Endothelial cell of umbilical vein (primary cell): ENCODE results near the gene FAM185A. TPM values are rescaled to one million over a fixed set of nuclear protein-coding genes. Genes with fewer than 3 reads are reported as not detected.

Experiments used
- BruUV-seq: library from RNA; stranded (reverse); fragments of 400-500 nt; replicated peaks from 2 replicates; lab custom pipeline; 2021; lab: Mats Ljungman, UMichigan
- CTCF ChIA-PET: fragments of 300-600, 350-600 bp; sonication (Branson Sonifier 250); formaldehyde crosslinking; loops from one replicate; lab custom pipeline; 2021; ENCODE audit warnings: antibody characterized with exemption, inconsistent platforms; lab: Charles Lee
- POLR2A ChIA-PET: fragments of 300-600, 350-600 bp; sonication (Branson Sonifier 250); formaldehyde crosslinking; loops from one replicate; lab custom pipeline; 2021; ENCODE audit warnings: antibody characterized with exemption, inconsistent platforms; lab: Charles Lee
- DNase-seq: peaks from one replicate; pipeline ENCODE4 v3.0.0-alpha.2; 2011; ENCODE audit warnings: low read depth, low spot score
- FAIRE-seq: peaks from 2 replicates; lab custom pipeline; 2011; peaks lifted over from hg19 to GRCh38; lab: Jason Lieb, UNC
- H2AFZ ChIP-seq: 2 replicates; pipeline ENCODE4 v1.6.0; 2012; ENCODE audit warnings: low read depth, low read length, control low read depth, inconsistent platforms
- H3K27ac ChIP-seq: 2 replicates; pipeline ENCODE4 v1.5.1; 2011; ENCODE audit warnings: low read depth, mild to moderate bottlenecking, control low read depth, low read length, moderate library complexity; ENCODE audit not compliant: insufficient read depth
- H3K27me3 ChIP-seq, 2 experiments: 2 replicates each; pipeline versions ENCODE4 v1.6.0 to v1.6.1; 2011; ENCODE audit warnings: low read length in 2 of 2, mixed read lengths in 1 of 2; ENCODE audit not compliant: control insufficient read depth in 2 of 2, insufficient read depth in 2 of 2
- H3K36me3 ChIP-seq, 2 experiments: 2 replicates in 1 of 2; 3 replicates in 1 of 2; pipeline ENCODE4 v1.5.1; 2011; ENCODE audit warnings: low read length in 2 of 2, mild to moderate bottlenecking in 1 of 2, moderate library complexity in 1 of 2; ENCODE audit not compliant: control insufficient read depth in 2 of 2, insufficient read depth in 2 of 2; ENCODE audit errors: extremely low read depth in 1 of 2
- H3K4me1 ChIP-seq: 3 replicates; pipeline ENCODE4 v1.5.1; 2011; ENCODE audit warnings: mild to moderate bottlenecking, low read length; ENCODE audit not compliant: control insufficient read depth, insufficient read depth; ENCODE audit errors: extremely low read depth
- H3K4me2 ChIP-seq: 2 replicates; pipeline ENCODE4 v1.6.1; 2011; ENCODE audit warnings: low read length, control low read depth, mixed read lengths; ENCODE audit not compliant: insufficient read depth
- H3K4me3 ChIP-seq, 3 experiments: fragments of 200-600 bp in 1 of 3; sonication (generic), shearing (Covaris generic) in 1 of 3; replicated peaks in 1 of 3; 2 replicates each; pipeline ENCODE4 v1.5.1; 2011 to 2016; ENCODE audit warnings: control low read depth in 3 of 3, low read length in 3 of 3, mild to moderate bottlenecking in 2 of 3, inconsistent platforms in 1 of 3, low read depth in 1 of 3, moderate library complexity in 1 of 3; ENCODE audit not compliant: insufficient read depth in 1 of 3
- H3K79me2 ChIP-seq: 2 replicates; pipeline ENCODE4 v1.6.0; 2012; ENCODE audit warnings: low read length, inconsistent platforms; ENCODE audit not compliant: control insufficient read depth, insufficient read depth
- H3K9ac ChIP-seq: replicated peaks from 2 replicates; pipeline ENCODE3; 2011; ENCODE audit warnings: low read length, control low read depth; ENCODE audit not compliant: insufficient read depth; ENCODE audit errors: extremely low read depth
- H3K9me1 ChIP-seq: replicated peaks from 3 replicates; pipeline ENCODE4 v1.6.0; 2011; ENCODE audit warnings: mild to moderate bottlenecking, low read length; ENCODE audit not compliant: control insufficient read depth, insufficient read depth; ENCODE audit errors: extremely low read depth
- H3K9me3 ChIP-seq: replicated peaks from 2 replicates; pipeline ENCODE4 v1.5.1; 2012; ENCODE audit warnings: low read length, inconsistent platforms; ENCODE audit not compliant: control insufficient read depth, insufficient read depth
- H4K20me1 ChIP-seq: replicated peaks from 2 replicates; pipeline ENCODE3; 2011; ENCODE audit warnings: mild to moderate bottlenecking, low read length; ENCODE audit not compliant: control insufficient read depth, insufficient read depth; ENCODE audit errors: extremely low read depth
- EZH2 ChIP-seq: IDR thresholded peaks from 2 replicates; pipeline ENCODE4 v1.6.1; 2012; ENCODE audit warnings: borderline replicate concordance, low read depth, mild to moderate bottlenecking, moderate library complexity, low read length, inconsistent platforms; ENCODE audit not compliant: severe bottlenecking
- FOS ChIP-seq: IDR thresholded peaks from 2 replicates; pipeline ENCODE4 v1.6.1; 2011; ENCODE audit warnings: mild to moderate bottlenecking, low read length, moderate library complexity, borderline replicate concordance; ENCODE audit not compliant: insufficient read depth
- GATA2 ChIP-seq: IDR thresholded peaks from 2 replicates; pipeline ENCODE4 v1.7.0; 2011; ENCODE audit warnings: low read depth, mild to moderate bottlenecking, moderate library complexity, mixed read lengths, low read length; ENCODE audit not compliant: insufficient read length, insufficient read depth
- JUN ChIP-seq: IDR thresholded peaks from 2 replicates; pipeline ENCODE4 v1.6.1; 2011; ENCODE audit warnings: borderline replicate concordance, low read depth; ENCODE audit not compliant: insufficient read length, insufficient read depth
- MYC ChIP-seq: IDR thresholded peaks from one replicate; pipeline ENCODE4 v1.6.1; 2011; ENCODE audit warnings: mild to moderate bottlenecking, low read depth, low read length
- POLR2A ChIP-seq: IDR thresholded peaks from 2 replicates; pipeline ENCODE4 v1.6.1; 2012; ENCODE audit warnings: low read depth, mild to moderate bottlenecking, control low read depth, low read length
- POLR2AphosphoS5 ChIP-seq: IDR thresholded peaks from 2 replicates; pipeline ENCODE4 v1.6.1; 2012; ENCODE audit warnings: low read depth, mild to moderate bottlenecking, control low read depth, low read length, moderate library complexity; ENCODE audit not compliant: insufficient read depth
- dilution Hi-C: fragments of 300-500 bp; cut with MboI; formaldehyde crosslinking; loops from one replicate; pipeline ENCODE4 v1.15.0; 2019; ENCODE audit warnings: low sequenced_read_pairs; ENCODE audit not compliant: extremely low pct_ligation_motif_present
- intact Hi-C: fragments of 100-400 bp; cut with micrococcal nuclease; formaldehyde crosslinking; loops from one replicate; pipeline ENCODE4 v1.10.0; 2022
- polyA plus RNA-seq, 4 experiments: library from polyadenylated mRNA; depleted of rRNA in 3 of 4; stranded (reverse) in 3 of 4; unstranded in 1 of 4; fragments of >200 nt; gene quantifications; 2 replicates each; pipeline versions ENCODE4 v1.2.1 to v1.2.3, GENCODE V29; 2011 to 2012; ENCODE audit warnings: missing spikeins in 1 of 4
- total RNA-seq: library from RNA; stranded (reverse); gene quantifications from 2 replicates; pipeline ENCODE4 v1.2.3, GENCODE V29; 2021
- TF ChIP-seq, protein P1 (sequence below): IDR thresholded peaks from 2 replicates; pipeline ENCODE4 v1.6.1; 2011; ENCODE audit not compliant: insufficient read depth, insufficient read length
- TF ChIP-seq, protein P2 (sequence below), 2 donors: IDR thresholded peaks; 1 replicate in 1 of 2; 2 replicates in 1 of 2; pipeline ENCODE4 v1.5.1; 2011; ENCODE audit warnings: low read length in 2 of 2, mild to moderate bottlenecking in 2 of 2, moderate library complexity in 2 of 2, control low read depth in 1 of 2, inconsistent platforms in 1 of 2, low read depth in 1 of 2; ENCODE audit not compliant: insufficient read depth in 1 of 2; ENCODE audit errors: extremely low read depth in 1 of 2

The FAM185A gene
- total and polyA plus RNA-seq, 2 donors (not counting 3 experiments of a cell fraction or from before 2014, with no cell fraction given) = 5.4 to 7.6 TPM

DNA sequence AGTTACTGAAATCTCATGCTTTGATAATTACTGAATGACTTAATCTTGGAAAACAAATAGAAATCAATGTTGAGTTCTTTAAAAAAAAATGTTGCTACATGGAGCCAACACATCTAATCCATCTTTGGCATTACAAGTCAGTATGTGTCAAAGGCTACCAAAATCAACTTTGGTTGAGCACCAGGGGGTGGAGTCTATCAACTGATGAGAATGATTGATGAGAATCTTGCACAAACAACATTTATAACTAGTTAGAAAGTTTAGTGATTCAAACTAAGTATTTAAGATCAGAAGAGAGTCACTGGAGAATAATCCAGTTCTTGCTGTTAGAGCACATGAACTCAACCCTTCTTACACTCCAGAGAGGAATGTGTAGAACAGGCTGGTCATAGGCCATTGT lies 93.5 kb downstream of the FAM185A start:
- dilution Hi-C loops = no loop called here
- H3K4me2 ChIP-seq = no peak overlapping the region
- FAIRE-seq (no peak), DNase-seq (no peak)
- no peaks in the 10 kb centered on the region for H3K27me3 ChIP-seq
- BruUV-seq = no TSS peak
- H3K4me3 ChIP-seq = no peak overlapping the region
- no peak overlapping the region for H3K27ac ChIP-seq
- H3K9me3 ChIP-seq = no peaks in the 10 kb centered on the region
- H3K9ac ChIP-seq = no peak overlapping the region
- ChIA-PET POLR2A (no interaction called here), CTCF (no interaction called here)
- no peaks in the 10 kb centered on the region for H3K4me1 ChIP-seq
- intact Hi-C loops = no loop called here
- no peaks in the 10 kb centered on the region for H3K79me2 ChIP-seq
- no peak overlapping the region for H2AFZ ChIP-seq
- H3K36me3 ChIP-seq = no peaks in the 10 kb centered on the region
- H4K20me1 ChIP-seq = no peaks in the 10 kb centered on the region
- TF ChIP-seq POLR2AphosphoS5 = no peak
- TF ChIP-seq, protein P1, sequence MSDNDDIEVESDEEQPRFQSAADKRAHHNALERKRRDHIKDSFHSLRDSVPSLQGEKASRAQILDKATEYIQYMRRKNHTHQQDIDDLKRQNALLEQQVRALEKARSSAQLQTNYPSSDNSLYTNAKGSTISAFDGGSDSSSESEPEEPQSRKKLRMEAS = no peak
- TF ChIP-seq POLR2A = no peak
- TF ChIP-seq GATA2 = no peak
- TF ChIP-seq, protein P2, sequence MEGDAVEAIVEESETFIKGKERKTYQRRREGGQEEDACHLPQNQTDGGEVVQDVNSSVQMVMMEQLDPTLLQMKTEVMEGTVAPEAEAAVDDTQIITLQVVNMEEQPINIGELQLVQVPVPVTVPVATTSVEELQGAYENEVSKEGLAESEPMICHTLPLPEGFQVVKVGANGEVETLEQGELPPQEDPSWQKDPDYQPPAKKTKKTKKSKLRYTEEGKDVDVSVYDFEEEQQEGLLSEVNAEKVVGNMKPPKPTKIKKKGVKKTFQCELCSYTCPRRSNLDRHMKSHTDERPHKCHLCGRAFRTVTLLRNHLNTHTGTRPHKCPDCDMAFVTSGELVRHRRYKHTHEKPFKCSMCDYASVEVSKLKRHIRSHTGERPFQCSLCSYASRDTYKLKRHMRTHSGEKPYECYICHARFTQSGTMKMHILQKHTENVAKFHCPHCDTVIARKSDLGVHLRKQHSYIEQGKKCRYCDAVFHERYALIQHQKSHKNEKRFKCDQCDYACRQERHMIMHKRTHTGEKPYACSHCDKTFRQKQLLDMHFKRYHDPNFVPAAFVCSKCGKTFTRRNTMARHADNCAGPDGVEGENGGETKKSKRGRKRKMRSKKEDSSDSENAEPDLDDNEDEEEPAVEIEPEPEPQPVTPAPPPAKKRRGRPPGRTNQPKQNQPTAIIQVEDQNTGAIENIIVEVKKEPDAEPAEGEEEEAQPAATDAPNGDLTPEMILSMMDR (IDR thresholded peaks at IDR 0.05; ENCODE audit: extremely low read depth in 1 of 2, insufficient read depth in 1 of 2, low read depth in 1 of 2, low read length in 2 of 2) = no peak
- no peak for TF ChIP-seq JUN
- no peak for TF ChIP-seq FOS
- no peak for TF ChIP-seq EZH2
- no peak for TF ChIP-seq MYC
- H3K9me1 ChIP-seq = no peaks in the 10 kb centered on the region
